Suppressor macrophage treated with lipopolysaccharide for 4 hours (primary cell): Measurements from ENCODE around the gene TMEM235.
"Not testable (repeated sequence)": the region's sequence is repeated elsewhere in the genome, so short reads cannot be mapped to it uniquely, and the experiment has no call there.

Source experiments
- DNase-seq: peaks from one replicate; pipeline ENCODE4 v3.0.0-alpha.2; 2020

The TMEM235 gene

GRCh38 chr17:78238823-78239488, 7.5 kb downstream of the TMEM235 start:
- no peak for DNase-seq

GRCh38 chr17:78239489-78239931, 8.1 kb downstream of the TMEM235 start:
- DNase-seq: no peak

DNA sequence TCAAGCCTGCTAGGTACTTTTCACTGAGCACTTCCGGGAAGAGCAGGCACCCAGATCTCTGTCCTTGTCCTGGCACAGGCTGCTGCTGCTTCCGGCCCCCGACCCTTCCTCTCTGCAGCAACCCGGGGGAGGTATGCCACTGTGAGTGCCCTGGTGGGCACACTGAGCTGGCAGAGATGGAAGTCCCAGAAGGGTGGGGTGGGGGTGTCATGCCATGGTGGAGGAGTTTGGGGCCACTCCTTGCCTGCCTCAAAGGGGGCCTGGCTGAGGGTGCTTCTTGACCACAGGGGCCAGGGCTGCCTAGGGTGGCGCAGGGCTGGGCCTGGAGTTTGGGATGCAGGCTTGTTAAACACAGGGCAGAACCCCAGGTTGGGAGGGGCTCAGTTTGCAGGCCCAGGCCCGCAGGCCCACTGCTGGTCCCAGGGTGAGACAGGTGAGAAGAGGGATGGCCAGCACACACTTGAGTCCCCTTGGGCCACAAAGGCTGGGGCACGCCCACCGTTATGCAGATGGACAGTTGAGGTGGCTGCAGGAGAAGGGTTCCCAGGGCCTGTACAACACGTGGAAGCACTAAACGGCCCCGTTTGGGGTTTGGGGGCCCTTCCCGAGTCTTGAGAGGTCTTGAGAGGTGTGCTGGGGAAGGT, 8.7 kb downstream of the TMEM235 start:
- no peak for DNase-seq

DNA sequence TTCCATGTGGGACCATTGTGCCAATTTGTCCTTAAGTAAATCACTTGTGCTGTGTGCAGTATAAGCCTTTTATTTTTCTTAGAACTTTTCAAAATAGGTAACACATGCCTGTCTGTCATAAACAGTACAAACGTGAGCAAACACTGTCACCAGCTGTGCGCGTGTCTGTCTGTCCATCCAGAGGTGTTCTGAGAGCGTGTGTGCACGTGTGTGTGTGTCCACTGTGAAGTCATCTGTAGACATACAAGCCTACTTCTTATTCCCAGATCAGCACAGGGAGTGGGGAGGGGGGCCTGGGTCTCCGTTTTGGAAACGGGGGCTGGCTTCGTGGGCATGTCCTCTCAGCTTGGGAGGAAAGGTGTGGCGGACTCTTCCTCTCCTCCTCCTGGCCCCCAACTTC, 9.4 kb downstream of the TMEM235 start:
- no peak for DNase-seq

DNA sequence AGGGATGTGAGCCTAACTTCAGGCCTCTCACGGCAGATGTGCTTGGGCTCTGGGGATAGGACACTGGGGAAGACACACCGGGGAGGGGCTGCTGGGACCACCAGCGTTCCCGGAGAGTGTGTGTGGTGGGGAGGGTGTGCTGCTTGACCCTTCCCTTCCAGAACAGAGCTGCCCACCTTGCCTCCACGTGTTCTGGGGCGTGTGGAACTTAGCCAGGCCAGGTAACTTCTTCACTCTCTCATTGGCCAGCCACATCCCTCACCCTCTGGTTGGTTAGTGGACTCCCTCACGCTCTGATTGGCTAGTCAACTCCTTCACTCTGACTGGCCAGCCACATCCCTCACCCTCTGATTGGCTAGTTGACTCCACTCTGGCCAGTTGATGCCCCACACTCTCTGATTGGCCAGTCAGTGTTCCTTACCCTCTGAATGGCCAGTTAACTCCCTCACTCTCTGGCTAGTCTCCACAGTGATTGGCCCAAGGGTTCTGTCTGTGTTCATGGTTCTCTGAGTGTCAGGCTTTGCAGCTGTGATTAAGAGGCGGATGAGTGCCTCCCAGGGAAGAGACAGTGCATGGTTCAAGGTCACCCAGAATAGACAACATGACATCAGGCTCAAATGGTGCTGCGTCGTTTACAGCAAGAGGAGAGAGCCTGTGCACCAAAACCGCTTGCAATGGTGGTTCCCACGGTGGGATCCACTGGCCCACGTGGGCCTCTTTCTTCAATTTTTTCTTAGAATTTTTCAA, 10.0 kb downstream of the TMEM235 start:
- peak; percentile 19 for DNase-seq

- DNase-seq: peak; percentile 88
Measured at GRCh38 chr17:78242024-78242742, 10.8 kb downstream of the TMEM235 start.

DNA sequence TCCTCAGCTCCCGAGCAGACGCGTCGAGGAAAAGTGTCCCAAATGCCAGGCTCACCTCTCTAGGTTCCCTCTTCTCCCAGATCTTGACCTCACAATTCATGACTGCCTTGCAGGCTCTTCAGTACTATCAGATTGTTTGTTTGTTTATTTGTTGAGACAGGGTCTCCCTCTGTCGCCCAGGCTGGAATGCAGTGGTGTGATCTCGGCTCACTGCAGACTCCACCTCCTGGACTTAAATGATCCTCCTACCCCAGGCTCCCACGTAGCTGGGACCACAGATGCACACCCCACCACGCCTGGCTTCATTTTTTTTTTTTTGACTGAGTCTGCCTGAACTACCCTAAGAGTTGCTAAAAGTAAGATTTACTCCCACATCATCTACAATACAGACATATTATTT, 15.9 kb downstream of the TMEM235 start:
- DNase-seq: no peak

DNA sequence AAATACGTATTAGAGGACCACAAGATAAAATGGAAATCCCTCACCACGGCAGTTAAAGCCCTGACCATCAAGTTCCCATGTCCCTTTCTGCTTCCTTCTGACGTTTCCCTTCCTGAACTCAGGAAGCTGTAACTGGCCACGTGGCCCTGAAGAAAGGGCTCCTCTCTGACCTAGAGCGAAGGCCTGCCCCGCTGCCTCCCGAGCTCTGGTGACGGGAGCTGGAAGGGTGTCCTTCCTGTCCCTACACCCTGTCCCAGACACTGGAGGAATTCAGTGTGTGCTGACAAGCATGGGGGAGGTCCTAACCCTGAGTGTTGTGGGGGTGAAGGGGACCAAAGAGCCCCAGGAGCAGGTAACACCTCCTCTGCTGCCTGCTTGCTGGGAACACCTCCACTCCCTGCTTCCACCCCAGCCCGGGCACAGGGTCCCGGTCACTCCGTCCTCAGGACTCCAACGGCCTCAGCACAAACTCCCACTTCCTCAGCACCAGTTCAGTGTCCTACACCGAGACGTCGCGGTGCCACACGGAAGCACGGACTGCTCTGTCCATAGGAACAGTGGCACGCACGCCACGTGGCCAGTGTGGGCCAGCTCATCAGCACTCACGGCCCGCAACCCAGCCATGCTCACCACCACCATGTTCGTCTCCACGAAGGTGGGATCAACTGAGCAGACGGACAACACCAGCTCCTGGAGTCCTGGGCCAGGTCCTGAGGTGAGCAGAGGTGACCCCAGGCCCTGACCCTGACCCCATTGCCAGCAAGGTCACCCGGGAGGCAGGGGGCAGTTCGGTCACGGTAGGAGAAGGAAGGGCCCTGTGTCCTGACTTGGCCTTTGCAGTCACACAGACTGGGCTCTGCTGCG, 16.9 kb downstream of the TMEM235 start:
- no peak for DNase-seq

DNA sequence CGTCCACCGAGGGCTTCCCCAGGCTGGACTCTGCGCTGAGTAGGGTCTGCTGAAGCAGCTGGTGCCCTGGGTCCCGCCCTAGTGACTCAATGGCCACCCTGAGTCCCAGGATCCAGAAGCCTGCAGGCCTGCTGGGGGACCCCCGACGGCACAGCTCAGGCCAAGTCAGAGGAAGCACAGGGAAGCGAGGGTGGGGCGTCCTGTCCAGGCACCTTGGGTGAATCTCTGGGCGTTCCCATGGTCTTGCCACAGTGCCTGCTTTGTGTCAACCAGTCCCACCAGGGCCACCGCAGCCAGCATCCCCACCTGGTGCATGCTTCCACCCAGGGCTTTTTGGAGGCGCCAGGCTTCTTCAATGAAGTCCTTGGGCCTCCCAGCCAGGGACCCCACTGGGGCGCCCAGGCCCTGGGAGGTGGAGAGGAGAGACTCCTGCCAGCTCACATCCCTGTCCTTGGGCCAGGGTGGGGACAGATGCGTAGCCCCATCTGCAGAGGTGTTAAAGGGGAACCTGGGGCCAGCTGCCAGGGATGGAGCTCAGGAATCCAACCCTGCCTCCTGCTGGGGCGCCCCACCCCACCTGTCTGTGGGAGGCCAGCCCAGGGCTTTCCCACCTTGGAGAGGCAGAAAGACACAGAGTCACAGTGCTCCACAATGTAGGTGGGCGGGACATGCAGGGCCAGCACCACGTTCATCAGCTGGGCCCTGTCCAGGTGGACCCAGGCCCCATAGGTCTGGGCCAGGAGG, 17.8 kb downstream of the TMEM235 start:
- no peak for DNase-seq

DNA sequence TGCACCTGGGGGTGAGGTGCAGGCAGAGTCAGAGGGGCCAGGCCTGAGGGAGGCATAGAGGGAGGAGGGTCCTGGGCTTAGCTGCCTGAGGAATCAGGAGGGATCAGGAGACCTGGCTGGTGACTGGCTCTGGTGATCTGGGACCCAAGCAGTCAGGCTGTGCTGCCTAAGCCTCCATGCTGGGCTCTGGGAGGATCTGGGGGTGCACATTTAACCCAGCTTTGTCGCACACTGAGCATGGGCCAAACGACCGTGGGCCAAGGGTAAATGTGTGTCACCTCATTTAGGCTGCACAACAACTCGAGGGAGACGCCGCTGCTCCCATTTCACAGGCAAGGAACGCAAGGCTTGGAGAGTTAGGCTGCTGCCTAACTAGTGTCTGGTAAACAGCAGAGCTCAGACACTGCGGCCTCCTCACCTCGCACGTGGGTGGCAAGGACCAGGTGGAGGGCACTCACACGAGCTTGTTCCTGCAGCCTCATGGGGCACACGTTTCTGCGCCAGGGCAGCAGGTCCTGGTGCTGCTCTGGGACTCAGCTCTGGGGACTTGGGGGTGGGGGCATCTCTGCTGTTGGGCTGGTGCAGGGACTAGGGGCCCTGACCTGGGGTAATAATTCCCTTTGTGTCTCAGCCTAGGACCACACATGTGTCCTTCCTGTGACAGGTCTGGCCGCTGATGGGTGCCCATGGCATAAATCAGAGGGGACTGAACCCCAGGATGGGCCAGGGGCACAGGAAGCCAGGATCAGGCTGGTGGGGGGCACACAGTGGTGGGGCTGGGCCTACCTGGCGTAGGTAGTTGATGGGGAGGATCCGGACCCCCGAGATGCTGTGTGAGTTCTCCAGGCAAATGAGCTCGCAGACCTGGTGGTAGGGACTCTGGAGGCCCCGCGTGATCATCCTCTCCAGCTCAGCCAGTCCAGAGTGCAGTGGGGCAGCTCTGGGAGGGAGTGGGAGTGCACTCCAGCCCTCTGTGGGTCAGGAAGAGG, 18.7 kb downstream of the TMEM235 start:
- DNase-seq: no peak

DNA sequence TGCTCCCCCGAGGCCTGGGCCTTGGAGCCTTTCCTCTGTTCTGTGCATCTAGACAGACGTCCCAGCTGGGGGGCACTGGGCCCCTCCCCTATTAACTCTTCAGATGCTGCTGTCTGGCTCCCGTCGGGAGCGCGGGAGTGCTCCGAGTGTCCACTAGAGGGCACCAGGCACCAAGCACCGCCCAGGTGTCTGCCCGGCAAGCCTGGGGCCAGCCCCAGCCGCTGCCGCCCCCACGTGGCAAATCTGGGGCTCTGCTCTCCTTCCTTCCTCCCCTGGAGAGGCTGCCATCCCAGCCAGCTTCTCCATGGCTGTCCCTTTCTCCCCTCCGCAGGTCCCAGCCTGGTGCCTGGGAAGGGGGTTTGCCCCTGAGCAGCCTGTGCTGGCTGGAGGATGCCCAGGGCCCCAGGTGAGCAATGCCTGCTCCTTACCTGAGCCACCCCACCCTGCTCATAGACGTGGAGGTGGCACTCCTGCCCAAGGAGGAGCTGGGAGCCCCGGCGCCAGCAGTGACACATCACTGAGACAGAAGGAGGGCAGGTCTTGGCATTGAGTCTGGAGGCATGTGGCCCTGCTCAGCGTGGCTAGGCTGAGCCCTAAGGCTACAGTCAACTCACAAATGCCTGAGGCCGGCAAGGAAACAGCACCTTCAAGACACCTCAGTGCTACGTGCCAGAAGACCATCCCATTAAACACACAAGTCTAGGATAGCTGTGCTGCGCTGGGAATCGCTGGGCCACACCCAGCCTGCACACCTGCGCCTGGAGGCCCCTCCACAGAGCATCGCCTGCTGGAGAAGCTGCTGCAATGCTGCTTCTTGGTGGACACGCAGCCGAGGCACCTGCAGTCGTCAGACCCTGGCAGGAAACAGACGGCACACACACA, 19.7 kb downstream of the TMEM235 start:
- DNase-seq: peak; percentile 92

GRCh38 chr17:78251773-78252103, 20.3 kb downstream of the TMEM235 start:
- no peak for DNase-seq

- no peak for DNase-seq
Measured at GRCh38 chr17:78252111-78252634, 20.7 kb downstream of the TMEM235 start.

- no peak for DNase-seq
Measured at GRCh38 chr17:78252701-78253635, 21.5 kb downstream of the TMEM235 start.

GRCh38 chr17:78253636-78253945, 22.2 kb downstream of the TMEM235 start:
- not testable (repeated sequence) for DNase-seq

GRCh38 chr17:78253946-78254672, 22.7 kb downstream of the TMEM235 start:
- DNase-seq: peak; percentile 90

GRCh38 chr17:78255029-78255656, 23.7 kb downstream of the TMEM235 start:
- no peak for DNase-seq
